Stimulated activated CD8-positive, alpha-beta memory T cell treated with anti-CD3 and anti-CD28 coated beads, Interleukin-7, amount 100 ng/mL, for 4 hours (primary cell): ENCODE results near the gene SURF4.

Source experiments
- DNase-seq, 2 donors: peaks; one replicate each; pipeline ENCODE4 v3.0.0-alpha.2; 2020; ENCODE audit warnings: low read depth in 2 of 2

The SURF4 gene

DNA sequence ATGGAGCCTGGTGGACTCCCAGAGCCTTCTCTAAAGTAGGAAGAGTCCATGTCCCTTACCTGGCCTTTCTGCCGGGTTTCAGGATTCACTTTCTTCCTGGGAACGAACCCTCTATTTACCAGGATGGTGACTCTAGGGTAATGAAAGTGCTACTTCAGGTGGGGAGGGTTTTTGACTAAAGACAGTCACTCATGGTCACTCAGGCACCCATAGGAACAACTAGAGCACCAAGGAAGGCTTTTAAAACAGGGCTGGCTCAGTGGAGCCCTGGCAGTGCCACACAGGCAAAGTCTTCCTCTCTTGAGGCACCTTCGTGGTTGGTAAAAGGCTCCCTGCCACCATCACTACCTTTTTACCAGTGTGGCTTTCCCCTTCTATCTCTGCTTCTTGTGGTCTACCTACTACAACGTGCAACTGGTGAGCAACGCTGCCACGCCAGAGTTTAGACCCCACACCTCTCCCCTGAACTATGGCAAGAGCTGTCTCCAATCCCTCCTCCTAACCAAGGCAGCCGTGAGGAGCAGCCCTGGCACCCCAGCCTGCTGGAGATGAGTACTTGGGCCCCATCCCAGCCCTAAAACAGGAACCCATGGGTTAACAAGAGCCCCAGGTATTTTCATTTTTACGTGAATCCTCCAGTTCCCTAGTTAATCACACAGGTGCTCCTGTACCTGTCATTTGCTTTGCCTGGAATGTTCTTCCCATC is 23.1 kb downstream of the SURF4 start:
- no peak for DNase-seq

DNA sequence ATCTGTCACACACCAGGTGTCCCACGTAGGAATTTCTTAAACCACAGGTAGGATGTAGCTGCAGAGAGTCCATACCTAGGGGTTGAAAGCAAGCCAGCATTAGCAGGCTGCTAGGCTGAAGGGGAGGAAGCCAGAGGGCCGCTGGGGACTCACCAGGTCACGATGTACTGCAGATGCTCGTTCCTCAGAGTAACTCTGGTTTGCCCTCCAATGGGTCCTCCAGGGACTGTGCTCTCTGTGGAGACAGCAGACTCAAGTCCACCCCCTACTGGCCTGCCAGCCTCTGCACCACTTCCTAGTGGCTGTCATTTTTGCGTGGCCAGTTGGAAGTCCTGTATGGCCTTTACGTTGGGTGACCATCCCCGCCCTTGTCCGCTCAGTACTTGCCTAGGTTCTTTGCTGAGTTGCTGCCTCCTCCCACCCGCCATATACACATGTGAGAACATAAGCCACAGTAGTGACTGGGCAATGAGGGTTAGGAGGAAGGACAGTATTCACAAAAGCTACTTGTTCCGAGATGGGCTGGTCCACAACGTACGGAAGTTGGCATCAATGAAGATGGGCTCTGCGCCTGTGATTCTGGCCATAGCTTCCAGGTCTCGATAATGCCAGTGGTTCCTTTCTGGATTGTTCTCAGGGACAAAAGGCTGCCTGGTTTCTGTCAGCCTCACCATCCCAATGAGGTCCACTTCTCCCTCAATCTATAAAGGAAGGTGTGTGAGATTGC is 23.8 kb downstream of the SURF4 start:
- no peak for DNase-seq

DNA sequence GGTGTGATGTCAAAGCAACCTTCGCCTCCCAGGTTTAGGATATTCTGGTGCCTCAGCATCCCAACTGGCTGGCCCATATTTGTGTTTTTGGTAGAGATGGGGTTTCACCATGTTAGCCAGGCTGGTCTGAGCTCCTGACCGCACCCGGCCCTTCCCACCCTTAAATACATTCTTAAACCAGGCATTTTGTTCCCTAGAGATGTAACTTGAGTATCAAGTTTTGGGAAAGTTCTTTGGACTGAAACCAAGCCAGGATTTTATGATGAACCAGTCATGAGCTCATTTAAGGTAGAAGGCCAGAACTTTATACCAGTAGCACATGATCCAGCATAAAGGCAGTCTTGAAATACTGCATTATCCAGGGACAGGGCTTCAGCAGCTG is 24.3 kb downstream of the SURF4 start:
- DNase-seq, result no peak

DNA sequence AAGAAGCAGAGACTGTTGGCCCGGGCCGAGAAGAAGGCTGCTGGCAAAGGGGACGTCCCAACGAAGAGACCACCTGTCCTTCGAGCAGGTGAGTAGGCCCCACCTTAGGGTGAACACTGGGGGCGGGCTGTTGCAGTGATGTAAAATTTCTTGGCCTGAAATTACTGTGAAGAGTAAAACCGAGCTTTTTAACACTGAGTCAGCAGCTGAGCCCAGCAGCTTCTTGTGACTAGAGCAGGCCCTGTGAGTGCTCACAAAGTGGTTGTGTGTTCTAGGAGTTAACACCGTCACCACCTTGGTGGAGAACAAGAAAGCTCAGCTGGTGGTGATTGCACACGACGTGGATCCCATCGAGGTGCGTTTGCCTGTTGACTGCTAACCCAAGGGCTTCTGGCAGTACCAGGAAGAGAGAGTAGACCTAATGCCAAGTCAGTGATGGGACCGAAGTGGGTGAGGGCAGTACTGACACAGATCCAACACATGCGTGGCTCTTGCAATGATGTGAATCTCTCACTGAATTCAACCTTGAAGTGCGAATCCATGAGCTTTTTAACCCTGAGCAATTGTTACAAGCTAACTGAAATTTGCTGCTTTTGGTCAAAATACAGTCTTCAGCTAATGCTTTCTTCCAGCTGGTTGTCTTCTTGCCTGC is 25.8 kb downstream of the SURF4 start:
- no peak for DNase-seq

- no peak for DNase-seq
These were observed 26.9 kb downstream of the SURF4 start for GRCh38 chr9:133348718-133349573.

GRCh38 chr9:133347985-133348717 is 27.7 kb downstream of the SURF4 start, which contains the start of the genes MED22 and RPL7A:
Gene MED22, minus strand, starts transcription at chr9:133348131. Its CDS starts 1,469 bp downstream, at chr9:133346662.
Gene RPL7A, plus strand, starts transcription at chr9:133348218. Its CDS starts 26 bp downstream, at chr9:133348244.
- peak; percentile 86 to 91 for DNase-seq

- no peak for DNase-seq
These were observed 28.3 kb downstream of the SURF4 start for GRCh38 chr9:133347515-133347984.

DNA sequence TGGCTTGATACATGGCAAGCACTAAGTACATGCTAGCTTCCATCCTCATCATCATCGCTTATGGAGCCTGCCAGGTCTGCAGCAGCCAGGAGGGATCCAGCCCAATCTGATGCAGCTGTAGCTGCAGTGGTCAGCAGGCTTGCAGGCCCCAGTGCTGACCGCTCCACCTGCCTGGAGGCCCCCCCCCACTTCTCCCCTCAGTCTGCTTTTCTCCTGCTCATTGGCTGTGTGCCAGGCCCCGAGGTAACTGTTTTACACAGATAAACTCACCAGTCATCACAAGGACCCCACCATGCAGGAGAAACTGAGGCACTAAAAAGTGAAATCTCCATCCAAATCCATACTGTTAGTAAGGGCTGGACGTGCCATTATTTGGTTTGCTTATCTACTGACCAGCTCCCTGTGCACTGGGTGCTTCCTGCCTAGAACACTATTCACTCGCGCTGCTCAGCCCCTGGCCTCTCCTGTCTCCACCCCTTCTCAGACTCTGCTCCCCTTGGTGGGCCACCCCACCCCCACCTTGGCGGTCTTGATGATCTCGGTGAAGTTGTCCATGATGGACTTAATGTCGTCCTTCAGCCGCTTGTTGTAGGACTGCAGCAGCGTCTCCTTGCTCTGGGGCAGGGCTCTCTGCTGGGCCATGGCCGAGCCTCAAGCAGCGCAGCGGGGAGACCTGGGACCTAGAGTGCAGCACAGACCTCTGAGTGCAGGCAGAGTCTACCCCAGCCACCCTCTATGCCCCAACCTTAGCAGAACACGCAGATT is 29.7 kb downstream of the SURF4 start:
- no peak for DNase-seq

- DNase-seq, result no peak
These were observed 30.3 kb downstream of the SURF4 start for GRCh38 chr9:133345596-133345995.

- DNase-seq, result no peak
These were observed 30.9 kb downstream of the SURF4 start for GRCh38 chr9:133344979-133345378.

DNA sequence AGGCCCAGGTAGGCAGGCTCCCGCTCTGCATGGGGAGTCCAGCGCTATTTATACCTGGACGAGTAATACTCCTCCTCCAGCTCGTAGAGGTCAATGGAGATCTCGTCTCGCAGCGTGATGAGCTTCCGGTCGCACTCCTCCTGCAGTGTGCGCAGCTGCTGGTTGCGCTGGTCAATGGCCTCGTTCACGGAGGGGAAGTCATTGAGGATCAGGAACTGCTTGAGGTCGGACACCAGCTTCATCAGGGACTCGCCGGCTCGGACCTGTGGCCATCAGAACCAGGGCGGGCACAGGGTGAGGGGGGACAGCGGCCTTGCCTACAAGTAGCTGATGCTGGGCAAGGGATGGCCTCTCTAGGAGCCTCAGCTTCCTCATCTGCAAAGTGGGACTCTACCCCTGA is 31.8 kb downstream of the SURF4 start:
- DNase-seq, result no peak

- DNase-seq, result no peak
These were observed 33.3 kb downstream of the SURF4 start for GRCh38 chr9:133342570-133342969.

- no peak for DNase-seq
These were observed 33.8 kb downstream of the SURF4 start for GRCh38 chr9:133342069-133342406.

GRCh38 chr9:133341369-133342068 is 34.3 kb downstream of the SURF4 start:
- no peak for DNase-seq

DNA sequence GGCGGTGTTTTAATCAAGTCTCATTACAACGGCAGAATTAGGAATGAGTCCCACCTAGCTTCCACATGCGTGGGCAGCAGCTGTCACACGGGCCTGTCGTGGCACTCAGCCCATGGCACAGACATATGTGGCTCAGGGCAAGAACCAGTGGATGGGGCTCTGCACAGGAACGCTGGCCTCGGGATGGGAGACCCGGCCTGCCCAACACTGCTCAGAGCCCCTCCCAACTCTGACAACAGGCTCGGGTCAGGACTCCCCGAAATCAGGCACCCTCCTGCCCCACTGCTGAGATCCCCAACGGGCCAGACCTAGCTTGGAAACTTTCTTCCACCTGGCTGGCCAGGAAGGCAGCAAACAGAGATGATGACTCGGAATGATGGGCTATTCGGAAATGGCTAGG is 34.9 kb downstream of the SURF4 start:
- no peak for DNase-seq

- DNase-seq, result no peak
These were observed 35.6 kb downstream of the SURF4 start for GRCh38 chr9:133340256-133340655.

- no peak for DNase-seq
These were observed 36.2 kb downstream of the SURF4 start for GRCh38 chr9:133339641-133340040.

DNA sequence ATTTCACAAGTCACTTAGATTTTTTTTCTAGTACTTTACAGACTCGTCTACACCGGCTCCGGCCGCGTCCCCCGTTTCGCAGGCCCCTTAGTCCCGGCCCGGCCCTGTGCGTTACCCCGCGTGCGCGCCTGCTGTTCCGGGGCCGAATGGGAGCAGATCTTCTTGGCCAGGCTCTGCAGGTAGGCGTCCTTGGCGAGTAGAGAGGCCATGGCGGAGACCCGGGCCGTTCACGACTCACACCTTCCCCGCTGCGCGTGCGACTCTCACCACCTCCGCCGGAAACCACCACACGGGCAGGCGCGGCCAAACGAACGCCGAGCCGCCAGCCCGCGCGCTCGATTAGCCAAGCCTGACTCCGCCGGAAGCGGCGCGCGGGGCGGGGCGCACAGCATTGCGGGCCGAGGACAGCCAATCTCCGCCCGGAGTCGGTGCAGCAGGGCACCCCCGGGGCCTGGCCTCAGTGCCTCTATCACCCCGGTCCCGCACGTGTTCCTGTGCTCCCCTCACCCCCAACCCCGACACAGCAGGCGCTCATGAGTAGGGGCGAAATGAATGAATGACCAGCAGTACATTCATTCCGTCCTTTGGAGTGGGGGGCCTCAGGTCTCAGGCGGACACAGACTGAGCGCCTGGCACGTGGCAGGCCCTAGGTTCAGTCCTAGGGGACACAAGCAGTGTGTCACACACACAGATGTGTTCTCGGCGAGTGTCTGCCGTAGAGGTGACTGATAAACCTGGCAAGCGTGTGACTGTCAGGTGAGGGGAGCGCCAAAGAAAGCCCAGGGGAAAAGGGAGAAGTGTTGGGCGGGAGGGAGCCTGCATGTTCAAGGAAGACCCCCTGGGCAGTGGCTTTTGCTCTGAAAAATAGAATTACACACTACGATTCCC is 39.7 kb downstream of the SURF4 start, which contains the start of gene SURF6:
TSS of gene SURF6 (minus strand) at position 265 of the 888 bp plus-strand sequence. CDS start at position 209, 56 bp downstream.
- DNase-seq, result peak; percentile 83 to 93
